Right lobe of liver (tissue), 6 donors: Measurements from ENCODE around the gene PDIA5. TPM values are rescaled to one million over a fixed set of nuclear protein-coding genes. Genes with fewer than 3 reads are reported as not detected.

ENCODE experiments used
- ATAC-seq, 4 donors: fragments of 200-7000 bp; cut with Tn5 transposase; one replicate each; pipeline ENCODE4 v1.9.1; 2020; ENCODE audit warnings: mild to moderate bottlenecking in 4 of 4, moderate library complexity in 4 of 4
- DNase-seq, 3 donors: peaks; one replicate each; pipeline ENCODE4 v3.0.0-alpha.2; 2020
- H3K27ac ChIP-seq, 3 donors: fragments of 200-600 bp; one replicate each; pipeline ENCODE4 v1.8.0; 2022
- H3K27me3 ChIP-seq, 2 donors: fragments of 200-600 bp; one replicate each; pipeline ENCODE4 v1.8.0; 2022
- H3K36me3 ChIP-seq, 4 donors: fragments of 200-600 bp; sonication (generic) in 1 of 4; one replicate each; pipeline versions ENCODE4 v1.5.1 to v1.8.0; 2017 to 2022; ENCODE audit warnings: control low read depth in 1 of 4
- H3K4me1 ChIP-seq, 4 donors: fragments of 200-600 bp; sonication (generic) in 1 of 4; one replicate each; pipeline versions ENCODE4 v1.5.1 to v1.8.0; 2017 to 2022; ENCODE audit warnings: control low read depth in 1 of 4
- H3K4me3 ChIP-seq, 3 donors: fragments of 200-600 bp; one replicate each; pipeline ENCODE4 v1.8.0; 2022
- H3K9me3 ChIP-seq, 4 donors: fragments of 200-600 bp; sonication (generic) in 1 of 4; one replicate each; pipeline versions ENCODE4 v1.5.1 to v1.8.0; 2017 to 2022; ENCODE audit warnings: control low read depth in 1 of 4
- POLR2A ChIP-seq: fragments of 450-650 bp; IDR thresholded peaks from one replicate; pipeline ENCODE4 v1.6.1; 2017; ENCODE audit warnings: antibody characterized with exemption, mild to moderate bottlenecking
- WGBS: methylation state at CpG from one replicate; pipeline ENCODE4 v1.1.6; 2018; ENCODE audit warnings: low coverage, low lambda C conversion rate; ENCODE audit not compliant: insufficient coverage; ENCODE audit errors: missing lambda C conversion rate; 5-methylcytosine and 5-hydroxymethylcytosine counted together
- intact Hi-C, 2 donors: fragments of 100-400 bp; cut with DNase I; formaldehyde crosslinking; loops; one replicate each; pipeline versions ENCODE4 v1.11.2 to v1.14.1; 2022
- total RNA-seq, 6 experiments: library from RNA; depleted of rRNA in 2 of 6; stranded (reverse); fragments of >200 nt in 2 of 6; fragmentation: NEBNext Ultra II Directional in 3 of 6; extraction: Animal tissue kit (Norgen Biotek cat#: 25700) in 3 of 6; gene quantifications; one replicate each; pipeline versions ENCODE4 v1.1.0 to v1.2.4, GENCODE V29; 2016 to 2023
- TF ChIP-seq, protein P1 (sequence below), 4 donors: fragments of 200-600 bp in 3 of 4; fragments of 450-650 bp in 1 of 4; IDR thresholded peaks; one replicate each; pipeline versions ENCODE4 v1.5.1 to v1.8.0; 2016 to 2022; ENCODE audit warnings: antibody characterized with exemption in 4 of 4, mild to moderate bottlenecking in 2 of 4
- donor health status: DM: no; HTN: yes; CAD: no.
- donor health status: DM: no; HTN: no; CAD: no.
- donor health status: DM: no; HTN: no; CAD: no.
- donor health status: DM: no; HTN: yes; CAD: no.
- donor health status: DM: no; HTN: yes; CAD: no.

Gene PDIA5
- total RNA-seq, 6 experiments from 2014 or later = 26.2 to 109 (median 51.9) TPM

DNA sequence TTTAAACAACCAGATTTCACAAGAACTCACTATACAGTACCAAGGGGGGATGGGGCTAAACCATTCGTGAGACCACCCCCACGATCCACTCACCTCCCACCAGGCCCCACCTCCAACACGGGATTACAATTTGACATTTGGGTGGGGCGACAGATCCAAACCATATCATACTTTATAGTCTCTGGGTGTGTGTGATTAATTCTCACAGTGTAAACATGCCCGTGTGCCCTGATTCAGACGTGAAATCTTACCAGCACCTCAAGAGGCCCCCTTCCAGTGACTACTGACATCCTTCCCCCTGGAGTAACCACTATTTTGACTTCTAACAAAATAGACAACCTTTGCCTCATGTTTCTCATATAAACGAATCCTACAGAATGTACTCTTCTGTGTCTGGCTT is 5.0 kb upstream of the PDIA5 start:
- ATAC-seq (no peak), DNase-seq (no peak)
- TF ChIP-seq, protein P1, sequence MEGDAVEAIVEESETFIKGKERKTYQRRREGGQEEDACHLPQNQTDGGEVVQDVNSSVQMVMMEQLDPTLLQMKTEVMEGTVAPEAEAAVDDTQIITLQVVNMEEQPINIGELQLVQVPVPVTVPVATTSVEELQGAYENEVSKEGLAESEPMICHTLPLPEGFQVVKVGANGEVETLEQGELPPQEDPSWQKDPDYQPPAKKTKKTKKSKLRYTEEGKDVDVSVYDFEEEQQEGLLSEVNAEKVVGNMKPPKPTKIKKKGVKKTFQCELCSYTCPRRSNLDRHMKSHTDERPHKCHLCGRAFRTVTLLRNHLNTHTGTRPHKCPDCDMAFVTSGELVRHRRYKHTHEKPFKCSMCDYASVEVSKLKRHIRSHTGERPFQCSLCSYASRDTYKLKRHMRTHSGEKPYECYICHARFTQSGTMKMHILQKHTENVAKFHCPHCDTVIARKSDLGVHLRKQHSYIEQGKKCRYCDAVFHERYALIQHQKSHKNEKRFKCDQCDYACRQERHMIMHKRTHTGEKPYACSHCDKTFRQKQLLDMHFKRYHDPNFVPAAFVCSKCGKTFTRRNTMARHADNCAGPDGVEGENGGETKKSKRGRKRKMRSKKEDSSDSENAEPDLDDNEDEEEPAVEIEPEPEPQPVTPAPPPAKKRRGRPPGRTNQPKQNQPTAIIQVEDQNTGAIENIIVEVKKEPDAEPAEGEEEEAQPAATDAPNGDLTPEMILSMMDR (IDR thresholded peaks at IDR 0.05) = no peak
- no peak for TF ChIP-seq POLR2A
- H3K4me1 ChIP-seq = no peaks in the 10 kb centered on the region
- no peaks in the 10 kb centered on the region for H3K9me3 ChIP-seq
- no peak overlapping the region for H3K27ac ChIP-seq
- intact Hi-C loops = no loop called here
- no peak overlapping the region for H3K4me3 ChIP-seq
- H3K27me3 ChIP-seq = no peaks in the 10 kb centered on the region
- no peaks in the 10 kb centered on the region for H3K36me3 ChIP-seq
- 83% methylated on average over 6 of the region's 7 CpGs for WGBS

DNA sequence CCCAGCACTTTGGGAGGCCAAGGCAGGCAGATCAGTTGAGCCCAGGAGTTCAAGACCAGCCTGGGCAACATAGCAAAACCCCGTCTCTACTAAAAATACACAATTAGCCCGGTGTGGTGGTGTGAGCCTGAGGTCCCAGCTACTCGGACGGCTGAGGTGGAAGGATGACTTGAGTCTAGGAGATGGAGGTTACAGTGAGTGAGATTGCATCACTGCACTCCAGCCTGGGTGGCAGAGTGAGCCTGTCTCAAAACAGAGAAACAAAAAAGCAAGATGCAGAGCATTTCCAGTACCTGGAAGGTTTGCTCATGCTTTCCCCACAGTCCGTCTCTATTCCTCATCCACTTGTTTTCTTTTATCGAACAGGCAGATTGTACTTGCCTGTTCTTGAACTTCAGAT is 3.8 kb upstream of the PDIA5 start:
- Histone ChIP-seq H3K4me3 (no peak overlapping the region), H3K27me3 (no peaks in the 10 kb centered on the region), H3K4me1 (peaks cover 0 to under 1% (median 0%) of the 10 kb centered on the region in 4 donors), H3K27ac (no peak overlapping the region), H3K36me3 (no peaks in the 10 kb centered on the region), H3K9me3 (no peaks in the 10 kb centered on the region)
- no peak for TF ChIP-seq POLR2A
- TF ChIP-seq, protein P1 (IDR thresholded peaks at IDR 0.05) = no peak
- no peak for DNase-seq
- no peak for ATAC-seq
- intact Hi-C loops = no loop called here
- whole genome bisulfite sequencing = 83% methylated on average over 6 of the region's 6 CpGs

GRCh38 chr3:123064506-123064905 is 2.3 kb upstream of the PDIA5 start:
- 91% methylated on average over 4 of the region's 4 CpGs for WGBS
- no peaks in the 10 kb centered on the region for H3K36me3 ChIP-seq
- no peaks in the 10 kb centered on the region for H3K27me3 ChIP-seq
- no peak overlapping the region for H3K27ac ChIP-seq
- intact Hi-C loops = no loop called here
- TF ChIP-seq, protein P1 (IDR thresholded peaks at IDR 0.05) = no peak
- TF ChIP-seq POLR2A = no peak
- DNase-seq (no peak), ATAC-seq (no peak)
- H3K9me3 ChIP-seq = no peaks in the 10 kb centered on the region
- H3K4me1 ChIP-seq = peaks cover 0 to 4% (median 3%) of the 10 kb centered on the region in 4 donors
- H3K4me3 ChIP-seq = no peak overlapping the region

GRCh38 chr3:123064914-123065313 is 1.9 kb upstream of the PDIA5 start:
- no peak for ATAC-seq
- intact Hi-C loops = no loop called here
- H3K27ac ChIP-seq = no peak overlapping the region
- WGBS = 40% methylated on average over 1 of the region's 1 CpG
- DNase-seq = no peak
- H3K9me3 ChIP-seq = no peaks in the 10 kb centered on the region
- H3K36me3 ChIP-seq = no peaks in the 10 kb centered on the region
- H3K4me1 ChIP-seq = peaks cover 0 to 8% (median 5%) of the 10 kb centered on the region in 4 donors
- H3K4me3 ChIP-seq = no peak overlapping the region
- no peaks in the 10 kb centered on the region for H3K27me3 ChIP-seq
- no peak for TF ChIP-seq POLR2A
- TF ChIP-seq, protein P1 (IDR thresholded peaks at IDR 0.05) = no peak

DNA sequence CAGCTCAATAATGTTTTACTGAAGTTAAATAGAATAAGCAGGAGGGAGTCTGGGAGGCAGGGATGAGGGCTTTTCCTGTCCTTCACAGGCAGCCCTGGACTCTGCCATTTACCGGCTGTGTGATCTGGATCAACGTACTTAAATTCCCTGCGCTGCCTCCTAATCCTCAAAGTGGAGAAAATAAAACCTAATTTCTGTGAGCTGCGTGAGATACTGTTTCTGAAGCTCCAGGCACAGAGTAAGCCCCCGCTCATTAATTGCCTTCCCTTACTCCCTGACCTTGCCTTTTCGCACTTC is 278 bp upstream of the PDIA5 start:
- H3K27ac ChIP-seq = peak overlapping the region in 2 of 3 donors; percentile 76 to 86
- peak in 2 of 4 donors; percentile 0 for ATAC-seq
- H3K36me3 ChIP-seq = no peaks in the 10 kb centered on the region
- no peak for DNase-seq
- 19% methylated on average over 5 of the region's 6 CpGs for WGBS
- no peaks in the 10 kb centered on the region for H3K9me3 ChIP-seq
- peak overlapping the region; percentile 93 to 99 (median 95) for H3K4me3 ChIP-seq
- H3K4me1 ChIP-seq = peaks cover 2 to 24% (median 15%) of the 10 kb centered on the region in 4 donors
- TF ChIP-seq POLR2A = no peak
- TF ChIP-seq, protein P1 (IDR thresholded peaks at IDR 0.05) = no peak
- intact Hi-C loops = no loop called here
- H3K27me3 ChIP-seq = no peaks in the 10 kb centered on the region
